Measurements from ENCODE around the gene SUSD1. TPM values are rescaled to one million over a fixed set of nuclear protein-coding genes. Genes with fewer than 3 reads are reported as not detected.
"Not testable (repeated sequence)": the region's sequence is repeated elsewhere in the genome, so short reads cannot be mapped to it uniquely, and the experiment has no call there.

SUSD1 gene
- total RNA-seq, 1 experiment from 2014 or later = 14.5 TPM

- Histone ChIP-seq H3K36me3 (ENCODE audit: insufficient read depth, low read length) (no peaks in the 10 kb centered on the region), H3K9me2 (replicated peaks; ENCODE audit: insufficient read depth, low read length) (no peaks in the 10 kb centered on the region), H3K79me2 (ENCODE audit: low read length) (no peaks in the 10 kb centered on the region; the same call in 1 of the 2 replicates), H4K20me1 (ENCODE audit: insufficient read depth, low read depth, low read length) (no peaks in the 10 kb centered on the region), H3K4me2 (ENCODE audit: low read depth, low read length, poor library complexity, severe bottlenecking) (no peak overlapping the region), H3K27me3 (ENCODE audit: low read length) (no peaks in the 10 kb centered on the region), H2AFZ (ENCODE audit: low read length) (no peak overlapping the region), H3K4me3 (ENCODE audit: low read length) (no peak overlapping the region), H3K4me1 (ENCODE audit: low read length) (peaks cover 2% of the 10 kb centered on the region), H3K9ac (ENCODE audit: low read length) (no peak overlapping the region), H3K27ac (ENCODE audit: low read length) (no peak overlapping the region), H3K9me3 (ENCODE audit: low read length) (no peaks in the 10 kb centered on the region)
- DNase-seq = peak; percentile 36
Measured at GRCh38 chr9:112157087-112157486, 18.0 kb downstream of the SUSD1 start.

- no peaks in the 10 kb centered on the region for H3K27me3 ChIP-seq (ENCODE audit: low read length)
- no peak overlapping the region for H3K27ac ChIP-seq (ENCODE audit: low read length)
- H4K20me1 ChIP-seq (ENCODE audit: insufficient read depth, low read depth, low read length) = no peaks in the 10 kb centered on the region
- no peak overlapping the region for H3K4me3 ChIP-seq (ENCODE audit: low read length)
- no peaks in the 10 kb centered on the region for H3K9me3 ChIP-seq (ENCODE audit: low read length)
- no peak overlapping the region for H3K9ac ChIP-seq (ENCODE audit: low read length)
- H3K79me2 ChIP-seq (ENCODE audit: low read length) = no peaks in the 10 kb centered on the region
- H3K4me2 ChIP-seq (ENCODE audit: low read depth, low read length, poor library complexity, severe bottlenecking) = no peak overlapping the region
- peaks cover 14% of the 10 kb centered on the region for H3K4me1 ChIP-seq (ENCODE audit: low read length)
- H3K36me3 ChIP-seq (ENCODE audit: insufficient read depth, low read length) = no peaks in the 10 kb centered on the region
- peak; percentile 10 for DNase-seq
- no peak overlapping the region for H2AFZ ChIP-seq (ENCODE audit: low read length)
- H3K9me2 ChIP-seq (replicated peaks; ENCODE audit: insufficient read depth, low read length) = no peaks in the 10 kb centered on the region
Measured at GRCh38 chr9:112149211-112149610, 25.9 kb downstream of the SUSD1 start.

GRCh38 chr9:112145886-112146285 is 29.2 kb downstream of the SUSD1 start:
- H3K4me2 ChIP-seq (ENCODE audit: low read depth, low read length, poor library complexity, severe bottlenecking) = no peak overlapping the region
- H4K20me1 ChIP-seq (ENCODE audit: insufficient read depth, low read depth, low read length) = no peaks in the 10 kb centered on the region
- no peak overlapping the region for H3K27ac ChIP-seq (ENCODE audit: low read length)
- no peaks in the 10 kb centered on the region for H3K36me3 ChIP-seq (ENCODE audit: insufficient read depth, low read length)
- H3K4me3 ChIP-seq (ENCODE audit: low read length) = no peak overlapping the region
- H3K9me2 ChIP-seq (replicated peaks; ENCODE audit: insufficient read depth, low read length) = no peaks in the 10 kb centered on the region
- H2AFZ ChIP-seq (ENCODE audit: low read length) = no peak overlapping the region
- no peak for DNase-seq
- H3K4me1 ChIP-seq (ENCODE audit: low read length) = peaks cover 17% of the 10 kb centered on the region
- no peak overlapping the region for H3K9ac ChIP-seq (ENCODE audit: low read length)
- H3K9me3 ChIP-seq (ENCODE audit: low read length) = no peaks in the 10 kb centered on the region
- no peaks in the 10 kb centered on the region for H3K79me2 ChIP-seq (ENCODE audit: low read length)
- H3K27me3 ChIP-seq (ENCODE audit: low read length) = no peaks in the 10 kb centered on the region

- H2AFZ ChIP-seq (ENCODE audit: low read length) = no peak overlapping the region
- no peaks in the 10 kb centered on the region for H3K79me2 ChIP-seq (ENCODE audit: low read length)
- no peaks in the 10 kb centered on the region for H3K9me3 ChIP-seq (ENCODE audit: low read length)
- no peaks in the 10 kb centered on the region for H3K27me3 ChIP-seq (ENCODE audit: low read length)
- no peak overlapping the region for H3K4me2 ChIP-seq (ENCODE audit: low read depth, low read length, poor library complexity, severe bottlenecking)
- H3K4me3 ChIP-seq (ENCODE audit: low read length) = no peak overlapping the region
- no peaks in the 10 kb centered on the region for H3K9me2 ChIP-seq (replicated peaks; ENCODE audit: insufficient read depth, low read length)
- no peaks in the 10 kb centered on the region for H3K36me3 ChIP-seq (ENCODE audit: insufficient read depth, low read length)
- no peak overlapping the region for H3K9ac ChIP-seq (ENCODE audit: low read length)
- DNase-seq = no peak
- H3K4me1 ChIP-seq (ENCODE audit: low read length) = peaks cover 24% of the 10 kb centered on the region
- H3K27ac ChIP-seq (ENCODE audit: low read length) = no peak overlapping the region
- no peaks in the 10 kb centered on the region for H4K20me1 ChIP-seq (ENCODE audit: insufficient read depth, low read depth, low read length)
Measured at GRCh38 chr9:112144807-112145206, 30.3 kb downstream of the SUSD1 start.

DNA sequence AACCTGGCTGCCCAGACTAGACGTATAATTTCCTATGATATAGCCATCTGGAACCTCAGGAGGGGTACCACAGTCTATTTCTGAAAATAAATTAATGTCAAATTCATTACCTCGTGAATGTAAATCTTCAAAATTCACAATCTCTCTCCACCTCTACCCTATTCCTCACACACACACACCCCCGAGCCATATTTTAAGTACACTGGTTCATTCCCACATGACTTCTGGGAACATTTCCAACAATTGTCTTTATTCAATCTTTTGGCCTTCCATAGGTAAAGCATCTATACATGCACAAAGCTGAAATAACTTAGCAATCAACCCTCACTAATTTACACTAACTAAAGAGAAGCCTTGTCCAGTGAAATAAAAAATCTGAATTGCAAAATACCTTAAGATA is 32.7 kb downstream of the SUSD1 start:
- Histone ChIP-seq H2AFZ (ENCODE audit: low read length) (no peak overlapping the region), H3K4me3 (ENCODE audit: low read length) (no peak overlapping the region)

GRCh38 chr9:112140936-112141335 is 34.2 kb downstream of the SUSD1 start:
- no peak overlapping the region for H3K27ac ChIP-seq (ENCODE audit: low read length)
- peaks cover 10% of the 10 kb centered on the region for H3K4me1 ChIP-seq (ENCODE audit: low read length)
- DNase-seq = no peak
- no peaks in the 10 kb centered on the region for H3K9me3 ChIP-seq (ENCODE audit: low read length)
- H3K4me3 ChIP-seq (ENCODE audit: low read length) = no peak overlapping the region
- H3K4me2 ChIP-seq (ENCODE audit: low read depth, low read length, poor library complexity, severe bottlenecking) = peak overlapping the region; percentile 27
- no peak overlapping the region for H3K9ac ChIP-seq (ENCODE audit: low read length)
- H3K79me2 ChIP-seq (ENCODE audit: low read length) = no peaks in the 10 kb centered on the region
- no peak overlapping the region for H2AFZ ChIP-seq (ENCODE audit: low read length)
- no peaks in the 10 kb centered on the region for H4K20me1 ChIP-seq (ENCODE audit: insufficient read depth, low read depth, low read length)
- H3K27me3 ChIP-seq (ENCODE audit: low read length) = no peaks in the 10 kb centered on the region
- H3K36me3 ChIP-seq (ENCODE audit: insufficient read depth, low read length) = no peaks in the 10 kb centered on the region
- no peaks in the 10 kb centered on the region for H3K9me2 ChIP-seq (replicated peaks; ENCODE audit: insufficient read depth, low read length)

More for the DNA sequence above, 32.7 kb downstream of the SUSD1 start:
- H3K9ac ChIP-seq (ENCODE audit: low read length) = no peak overlapping the region
- H3K27me3 ChIP-seq (ENCODE audit: low read length) = no peaks in the 10 kb centered on the region
- no peak overlapping the region for H3K27ac ChIP-seq (ENCODE audit: low read length)
- H3K4me1 ChIP-seq (ENCODE audit: low read length) = peaks cover 10% of the 10 kb centered on the region
- H4K20me1 ChIP-seq (ENCODE audit: insufficient read depth, low read depth, low read length) = no peaks in the 10 kb centered on the region
- DNase-seq = no peak
- H3K4me2 ChIP-seq (ENCODE audit: low read depth, low read length, poor library complexity, severe bottlenecking) = no peak overlapping the region
- no peaks in the 10 kb centered on the region for H3K9me3 ChIP-seq (ENCODE audit: low read length)
- no peaks in the 10 kb centered on the region for H3K9me2 ChIP-seq (replicated peaks; ENCODE audit: insufficient read depth, low read length)
- no peaks in the 10 kb centered on the region for H3K79me2 ChIP-seq (ENCODE audit: low read length)
- no peaks in the 10 kb centered on the region for H3K36me3 ChIP-seq (ENCODE audit: insufficient read depth, low read length)

- no peaks in the 10 kb centered on the region for H3K36me3 ChIP-seq (ENCODE audit: insufficient read depth, low read length)
- DNase-seq = no peak
- H3K9ac ChIP-seq (ENCODE audit: low read length) = no peak overlapping the region
- no peak overlapping the region for H2AFZ ChIP-seq (ENCODE audit: low read length)
- no peaks in the 10 kb centered on the region for H3K27me3 ChIP-seq (ENCODE audit: low read length)
- H3K27ac ChIP-seq (ENCODE audit: low read length) = no peak overlapping the region
- H3K4me1 ChIP-seq (ENCODE audit: low read length) = peaks cover 19% of the 10 kb centered on the region
- H4K20me1 ChIP-seq (ENCODE audit: insufficient read depth, low read depth, low read length) = no peaks in the 10 kb centered on the region
- H3K9me3 ChIP-seq (ENCODE audit: low read length) = no peaks in the 10 kb centered on the region
- H3K9me2 ChIP-seq (replicated peaks; ENCODE audit: insufficient read depth, low read length) = no peaks in the 10 kb centered on the region
- H3K4me3 ChIP-seq (ENCODE audit: low read length) = no peak overlapping the region
- no peak overlapping the region for H3K4me2 ChIP-seq (ENCODE audit: low read depth, low read length, poor library complexity, severe bottlenecking)
- H3K79me2 ChIP-seq (ENCODE audit: low read length) = no peaks in the 10 kb centered on the region
Measured at GRCh38 chr9:112137066-112137465, 38.0 kb downstream of the SUSD1 start.

- H3K27ac ChIP-seq (ENCODE audit: low read length) = no peak overlapping the region
- H3K9me3 ChIP-seq (ENCODE audit: low read length) = no peaks in the 10 kb centered on the region
- H4K20me1 ChIP-seq (ENCODE audit: insufficient read depth, low read depth, low read length) = no peaks in the 10 kb centered on the region
- no peak overlapping the region for H2AFZ ChIP-seq (ENCODE audit: low read length)
- no peaks in the 10 kb centered on the region for H3K79me2 ChIP-seq (ENCODE audit: low read length)
- H3K4me1 ChIP-seq (ENCODE audit: low read length) = peaks cover 14% of the 10 kb centered on the region
- no peak for DNase-seq
- no peak overlapping the region for H3K9ac ChIP-seq (ENCODE audit: low read length)
- H3K9me2 ChIP-seq (replicated peaks; ENCODE audit: insufficient read depth, low read length) = no peaks in the 10 kb centered on the region
- H3K4me2 ChIP-seq (ENCODE audit: low read depth, low read length, poor library complexity, severe bottlenecking) = no peak overlapping the region
- H3K27me3 ChIP-seq (ENCODE audit: low read length) = no peaks in the 10 kb centered on the region
- H3K4me3 ChIP-seq (ENCODE audit: low read length) = no peak overlapping the region
- no peaks in the 10 kb centered on the region for H3K36me3 ChIP-seq (ENCODE audit: insufficient read depth, low read length)
Measured at GRCh38 chr9:112135706-112136105, 39.4 kb downstream of the SUSD1 start.

DNA sequence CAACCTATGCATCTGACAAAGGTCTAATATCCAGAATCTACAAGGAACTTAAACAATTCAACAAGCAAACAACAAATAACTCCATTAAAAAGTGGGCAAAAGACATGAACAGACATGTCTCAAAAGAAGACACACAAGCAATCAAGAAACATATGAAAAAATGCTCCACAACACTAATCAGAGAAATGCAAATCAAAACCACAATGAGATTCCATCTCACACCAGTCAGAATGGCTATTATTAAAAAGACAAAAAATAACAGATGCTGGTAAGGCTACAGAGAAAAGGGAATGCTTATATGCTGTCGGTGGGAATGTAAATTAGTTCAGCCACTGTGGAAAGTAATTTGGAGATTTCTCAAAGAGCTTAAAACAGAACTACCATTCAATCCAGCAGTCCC is 41.3 kb downstream of the SUSD1 start:
- DNase-seq; H3K4me3 ChIP-seq (ENCODE audit: low read length); H3K27ac ChIP-seq (ENCODE audit: low read length); H3K4me1 ChIP-seq (ENCODE audit: low read length); H3K27me3 ChIP-seq (ENCODE audit: low read length); H4K20me1 ChIP-seq (ENCODE audit: insufficient read depth, low read depth, low read length); H3K36me3 ChIP-seq (ENCODE audit: insufficient read depth, low read length); H2AFZ ChIP-seq (ENCODE audit: low read length); H3K79me2 ChIP-seq (ENCODE audit: low read length); H3K9me2 ChIP-seq (replicated peaks; ENCODE audit: insufficient read depth, low read length); H3K4me2 ChIP-seq (ENCODE audit: low read depth, low read length, poor library complexity, severe bottlenecking); H3K9ac ChIP-seq (ENCODE audit: low read length); H3K9me3 ChIP-seq (ENCODE audit: low read length): not testable (repeated sequence)

Measured in Karpas-422 (cell line).